Measurements from ENCODE around the gene RRAS. TPM values are rescaled to one million over a fixed set of nuclear protein-coding genes. Genes with fewer than 3 reads are reported as not detected.

Gene RRAS
- total RNA-seq, 1 experiment from 2014 or later, result 55.9 TPM

DNA sequence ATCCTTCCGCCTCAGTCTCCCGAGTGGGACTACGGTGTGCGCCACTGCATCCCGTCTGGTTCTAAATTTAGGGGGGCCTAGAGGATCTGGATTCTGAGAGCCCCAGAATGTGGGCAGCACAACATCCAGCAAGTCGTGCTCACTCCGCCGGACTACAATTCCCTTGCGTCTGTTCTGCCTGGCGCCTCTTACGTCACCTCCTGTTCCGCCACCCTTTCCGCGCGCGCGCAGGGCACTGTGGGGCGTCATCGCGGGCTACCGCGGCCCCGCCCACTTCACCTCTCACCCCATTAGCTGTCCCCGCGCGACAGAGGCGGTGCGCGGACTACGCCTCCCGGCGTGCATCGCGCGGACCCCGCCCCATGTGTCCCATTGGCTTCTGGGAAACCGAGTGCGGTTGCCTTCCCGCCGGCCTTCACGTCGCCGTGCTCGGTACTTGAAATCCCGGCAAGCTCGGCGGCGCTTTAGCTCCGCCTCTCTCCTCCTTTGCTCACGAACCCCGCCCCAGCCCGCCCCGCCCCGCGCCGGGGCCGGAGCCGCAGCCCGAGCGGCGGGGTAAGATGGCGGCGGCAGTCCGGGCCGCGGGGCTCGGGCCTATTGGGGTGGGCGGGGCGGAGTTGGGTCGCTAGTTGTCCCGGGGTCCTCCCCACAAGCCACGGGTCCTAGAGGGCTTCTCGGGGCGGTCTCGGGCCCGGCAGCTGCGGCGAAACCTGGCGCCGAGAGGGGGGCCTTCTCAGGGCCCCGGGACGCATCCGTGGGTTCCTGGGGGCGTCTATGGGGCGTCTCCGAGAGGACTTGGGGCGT lies 1.9 kb upstream of the RRAS start, which contains the start of gene SCAF1:
Gene SCAF1, plus strand, starts transcription at position 522 of the 804 bp plus-strand sequence. CDS start 2,818 bp downstream, outside the sequence.
- Histone ChIP-seq H3K36me3 (ENCODE audit: control insufficient read depth in 1 of 2, insufficient read depth in 2 of 2, low read length in 2 of 2) (peaks cover 6 to 14% of the 10 kb centered on the region in 2 experiments; a peak in 3 of 4 replicates), H3K9ac (ENCODE audit: low read length) (peak within 1 kb of the TSS; percentile 99), H2AFZ (ENCODE audit: low read depth, low read length, poor library complexity, severe bottlenecking) (no peak within 1 kb of the TSS), H3K4me2 (ENCODE audit: low read length) (peak within 1 kb of the TSS; percentile 92), H3K4me1 (ENCODE audit: control insufficient read depth in 1 of 2, insufficient read depth in 2 of 2, low read length in 2 of 2) (peaks cover 15 to 40% of the 10 kb centered on the region in 2 experiments), H3K27me3 (ENCODE audit: insufficient read depth, low read length) (no peaks in the 10 kb centered on the region), H4K20me1 (ENCODE audit: insufficient read depth) (no peaks in the 10 kb centered on the region), H3K4me3 (replicated peaks in 1 of 2; ENCODE audit: low read depth in 1 of 2, low read length in 2 of 2) (peak within 1 kb of the TSS; percentile 75 to 92), H3K9me3 (ENCODE audit: control insufficient read depth in 1 of 2, insufficient read depth in 1 of 2, low read depth in 1 of 2, low read length in 2 of 2) (no peaks in the 10 kb centered on the region), H3K9me2 (ENCODE audit: insufficient read depth) (no peaks in the 10 kb centered on the region), H3K27ac (ENCODE audit: low read depth, low read length) (peak within 1 kb of the TSS; percentile 98), H3K79me2 (ENCODE audit: insufficient read depth, low read length) (peaks cover 57% of the 10 kb centered on the region)
- ATAC-seq (peak; percentile 56), DNase-seq (ENCODE audit: low read depth, low spot score) (peak; percentile 98)
- RAD21 ChIA-PET (ENCODE audit: low non-redundant PET in 1 of 2, low total read pairs in 2 of 2, uncharacterized antibody in 2 of 2, unreplicated experiment in 2 of 2), result interaction anchor here in 1 of 2 experiments (0.6 kb wide), 2 partner anchors 147 to 280 kb away, joined by 3 to 7 read pairs; partner anchors contain the start of gene TEAD2
- intact Hi-C loops (cut with micrococcal nuclease), result loop anchor here (1.0 to 2.0 kb wide), 3 partner anchors 22 to 71 kb away; partner anchors contain the start of genes NOSIP and PRRG2
- CTCF ChIA-PET, result interaction anchor here (0.8 to 2.8 kb wide), 4 partner anchors 23 to 71 kb away, joined by 3 to 23 read pairs (median 3); no protein-coding TSS in a partner anchor
- POLR2A ChIA-PET, result interaction anchor here (0.6 to 4.7 kb wide), 10 partner anchors 15 to 152 kb away, joined by 3 to 92 read pairs (median 4); partner anchors contain the start of genes BCL2L12, IRF3, PRMT1 and PRR12
- BruUV-seq (replicated peaks), result no TSS peak
- TF ChIP-seq CEBPB (IDR thresholded peaks at IDR 0.05; ENCODE audit: low read depth) (no peak), POLR2AphosphoS5 (IDR thresholded peaks at IDR 0.05; ENCODE audit: low read depth, low read length) (peak; percentile 90), ZFX (IDR thresholded peaks at IDR 0.05) (peak; percentile 76), SRF (IDR thresholded peaks at IDR 0.05; ENCODE audit: low read depth) (peak; percentile 77), TCF7L2 (IDR thresholded peaks at IDR 0.05; ENCODE audit: borderline replicate concordance, extremely low read depth, insufficient read depth, insufficient read length) (peak; percentile 25), YY1 (IDR thresholded peaks at IDR 0.05; ENCODE audit: extremely low read depth, insufficient replicate concordance, low read depth, low read length) (peak; percentile 90), JUND (IDR thresholded peaks at IDR 0.05) (no peak), POLR2A (IDR thresholded peaks at IDR 0.05; ENCODE audit: borderline replicate concordance, extremely low read depth, insufficient read depth, insufficient read length) (peak; percentile 60), SP1 (IDR thresholded peaks at IDR 0.05; ENCODE audit: low read depth) (peak; percentile 97)
- TF ChIP-seq, protein P1, sequence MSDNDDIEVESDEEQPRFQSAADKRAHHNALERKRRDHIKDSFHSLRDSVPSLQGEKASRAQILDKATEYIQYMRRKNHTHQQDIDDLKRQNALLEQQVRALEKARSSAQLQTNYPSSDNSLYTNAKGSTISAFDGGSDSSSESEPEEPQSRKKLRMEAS (IDR thresholded peaks at IDR 0.05), result no peak; the same call in 1 of the 2 replicates
- TF ChIP-seq, protein P2, sequence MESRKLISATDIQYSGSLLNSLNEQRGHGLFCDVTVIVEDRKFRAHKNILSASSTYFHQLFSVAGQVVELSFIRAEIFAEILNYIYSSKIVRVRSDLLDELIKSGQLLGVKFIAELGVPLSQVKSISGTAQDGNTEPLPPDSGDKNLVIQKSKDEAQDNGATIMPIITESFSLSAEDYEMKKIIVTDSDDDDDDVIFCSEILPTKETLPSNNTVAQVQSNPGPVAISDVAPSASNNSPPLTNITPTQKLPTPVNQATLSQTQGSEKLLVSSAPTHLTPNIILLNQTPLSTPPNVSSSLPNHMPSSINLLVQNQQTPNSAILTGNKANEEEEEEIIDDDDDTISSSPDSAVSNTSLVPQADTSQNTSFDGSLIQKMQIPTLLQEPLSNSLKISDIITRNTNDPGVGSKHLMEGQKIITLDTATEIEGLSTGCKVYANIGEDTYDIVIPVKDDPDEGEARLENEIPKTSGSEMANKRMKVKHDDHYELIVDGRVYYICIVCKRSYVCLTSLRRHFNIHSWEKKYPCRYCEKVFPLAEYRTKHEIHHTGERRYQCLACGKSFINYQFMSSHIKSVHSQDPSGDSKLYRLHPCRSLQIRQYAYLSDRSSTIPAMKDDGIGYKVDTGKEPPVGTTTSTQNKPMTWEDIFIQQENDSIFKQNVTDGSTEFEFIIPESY (IDR thresholded peaks at IDR 0.05; ENCODE audit: extremely low read depth, insufficient replicate concordance, low read length), result peak; percentile 65
- TF ChIP-seq, protein P3, sequence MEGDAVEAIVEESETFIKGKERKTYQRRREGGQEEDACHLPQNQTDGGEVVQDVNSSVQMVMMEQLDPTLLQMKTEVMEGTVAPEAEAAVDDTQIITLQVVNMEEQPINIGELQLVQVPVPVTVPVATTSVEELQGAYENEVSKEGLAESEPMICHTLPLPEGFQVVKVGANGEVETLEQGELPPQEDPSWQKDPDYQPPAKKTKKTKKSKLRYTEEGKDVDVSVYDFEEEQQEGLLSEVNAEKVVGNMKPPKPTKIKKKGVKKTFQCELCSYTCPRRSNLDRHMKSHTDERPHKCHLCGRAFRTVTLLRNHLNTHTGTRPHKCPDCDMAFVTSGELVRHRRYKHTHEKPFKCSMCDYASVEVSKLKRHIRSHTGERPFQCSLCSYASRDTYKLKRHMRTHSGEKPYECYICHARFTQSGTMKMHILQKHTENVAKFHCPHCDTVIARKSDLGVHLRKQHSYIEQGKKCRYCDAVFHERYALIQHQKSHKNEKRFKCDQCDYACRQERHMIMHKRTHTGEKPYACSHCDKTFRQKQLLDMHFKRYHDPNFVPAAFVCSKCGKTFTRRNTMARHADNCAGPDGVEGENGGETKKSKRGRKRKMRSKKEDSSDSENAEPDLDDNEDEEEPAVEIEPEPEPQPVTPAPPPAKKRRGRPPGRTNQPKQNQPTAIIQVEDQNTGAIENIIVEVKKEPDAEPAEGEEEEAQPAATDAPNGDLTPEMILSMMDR (IDR thresholded peaks at IDR 0.05 in 2 of 3, conservative IDR thresholded peaks at IDR 0.05 in 1 of 3; ENCODE audit: borderline replicate concordance in 1 of 3, insufficient read depth in 1 of 3, low read depth in 2 of 3, low read length in 2 of 3), result no peak

All from HCT116 (cell line).